Activated T-cell treated with anti-CD3 and anti-CD28 coated beads for 24 hours (primary cell): ENCODE measurements around the gene ABHD16A.

ENCODE experiments used
- DNase-seq: peaks from one replicate; pipeline ENCODE4 v3.0.0-alpha.2; 2020; ENCODE audit warnings: low read depth

ABHD16A gene

DNA sequence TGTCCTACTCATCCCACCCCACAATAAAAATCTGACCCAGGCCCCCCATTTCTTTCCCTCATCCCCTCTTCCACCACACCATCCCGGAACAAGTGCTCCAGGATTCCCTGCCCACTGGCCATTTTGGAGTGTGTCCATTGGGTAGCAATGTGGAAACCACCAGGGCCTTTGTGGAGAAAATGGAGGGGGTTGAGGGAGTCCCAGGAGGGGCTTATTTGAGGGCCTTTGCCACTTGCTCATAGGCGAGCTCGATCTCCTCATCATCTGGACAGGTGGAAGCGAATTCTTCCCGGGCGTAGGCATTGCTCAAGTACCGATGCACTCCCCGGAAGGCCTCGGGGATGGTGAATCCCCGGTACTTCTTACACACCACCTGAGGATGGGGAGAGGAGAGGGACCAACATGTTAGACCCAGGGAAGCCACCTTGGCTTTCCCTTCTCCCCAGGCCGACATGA is 27.5 kb upstream of the ABHD16A start:
- no peak for DNase-seq

GRCh38 chr6:31729979-31730630 is 27.0 kb upstream of the ABHD16A start:
- peak; percentile 48 for DNase-seq

- peak; percentile 66 for DNase-seq
Observed at GRCh38 chr6:31729515-31729978, 26.4 kb upstream of the ABHD16A start.

DNA sequence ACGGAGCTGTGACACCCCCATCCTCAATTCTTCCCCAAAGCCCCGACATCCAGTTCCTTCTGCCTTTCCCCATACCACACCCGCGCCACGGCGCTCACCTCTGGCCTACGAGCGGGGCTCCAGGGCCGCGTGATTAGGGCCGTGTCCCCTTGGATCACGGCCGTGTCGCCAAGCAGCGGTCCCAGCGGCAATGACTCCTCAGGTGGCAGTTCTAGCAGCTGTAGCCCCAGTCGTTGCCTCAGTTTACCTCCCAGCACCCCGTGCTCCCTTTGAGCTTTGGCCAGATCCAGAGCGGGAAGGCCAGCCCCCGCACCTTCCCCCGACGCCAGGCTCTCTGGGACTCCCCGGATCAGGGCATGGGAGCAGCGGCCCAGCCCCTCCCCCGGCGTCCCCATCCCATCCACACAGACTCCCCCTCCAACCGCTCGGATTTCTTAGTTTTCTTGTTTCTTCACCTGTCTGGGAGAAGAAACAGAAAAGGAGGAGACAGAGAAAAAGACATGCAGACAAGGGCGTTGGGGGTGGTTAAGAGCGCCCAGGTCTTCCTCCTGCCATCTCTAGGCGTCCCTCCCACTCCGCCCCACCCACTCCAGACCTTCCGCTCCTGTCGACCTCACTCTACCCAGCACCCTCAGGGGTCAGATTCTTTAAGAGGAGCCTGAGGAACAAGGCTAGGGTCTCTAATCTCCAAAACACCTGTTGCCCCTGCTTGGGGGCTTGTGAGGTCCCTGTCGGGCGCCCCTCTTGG is 25.8 kb upstream of the ABHD16A start, which contains the start of gene DDAH2:
Gene DDAH2 (minus strand): TSS at position 533 of the 748 bp plus-strand sequence. CDS start 138 bp downstream, at position 395.
- no peak for DNase-seq

DNA sequence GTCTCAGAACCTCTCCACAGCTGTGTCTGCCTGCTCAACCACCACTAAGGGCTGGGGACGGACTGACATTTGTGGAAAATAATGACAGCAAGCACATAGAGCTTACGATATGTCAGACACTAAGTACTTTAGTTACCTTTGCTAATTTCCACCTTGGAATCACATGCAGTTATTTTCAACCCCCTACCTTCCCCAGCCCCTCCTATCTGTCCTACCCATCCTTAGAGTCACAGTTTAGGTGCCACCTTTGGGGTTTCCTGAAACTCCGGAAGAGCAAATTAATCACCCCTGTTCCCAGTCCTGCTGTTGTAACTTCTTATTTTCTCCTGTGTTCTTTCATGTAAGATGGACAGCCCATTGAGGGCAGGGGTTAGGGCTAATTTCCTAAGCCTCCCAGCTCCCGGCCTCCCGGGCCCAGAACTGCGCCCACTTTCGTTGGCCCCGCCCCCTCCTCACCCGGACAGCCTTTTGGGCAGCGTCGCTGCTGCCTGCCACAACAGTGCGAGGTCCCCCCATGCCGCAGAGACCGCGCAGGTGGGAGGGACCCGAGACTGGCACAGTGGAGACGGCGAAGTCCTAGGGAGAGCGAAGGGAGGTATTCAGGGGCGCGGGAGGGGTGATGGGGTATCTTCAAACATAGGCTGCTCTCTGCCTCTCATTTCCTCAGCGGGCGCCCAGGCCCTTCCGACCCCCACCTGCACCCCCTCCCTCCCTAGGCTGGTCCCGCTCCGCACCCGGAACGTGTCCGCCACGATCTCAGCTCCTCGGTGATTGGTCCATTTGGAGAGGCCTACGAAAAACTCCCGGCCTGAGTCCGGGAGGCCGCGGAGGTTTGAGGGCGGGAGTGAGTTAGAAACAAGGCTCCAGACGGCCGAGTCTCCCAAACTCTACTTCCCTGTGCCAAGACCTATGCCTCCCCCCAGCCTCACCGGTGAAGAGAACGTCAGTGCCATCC is 24.9 kb upstream of the ABHD16A start:
- no peak for DNase-seq

- no peak for DNase-seq
Observed at GRCh38 chr6:31727034-31727716, 24.1 kb upstream of the ABHD16A start.

DNA sequence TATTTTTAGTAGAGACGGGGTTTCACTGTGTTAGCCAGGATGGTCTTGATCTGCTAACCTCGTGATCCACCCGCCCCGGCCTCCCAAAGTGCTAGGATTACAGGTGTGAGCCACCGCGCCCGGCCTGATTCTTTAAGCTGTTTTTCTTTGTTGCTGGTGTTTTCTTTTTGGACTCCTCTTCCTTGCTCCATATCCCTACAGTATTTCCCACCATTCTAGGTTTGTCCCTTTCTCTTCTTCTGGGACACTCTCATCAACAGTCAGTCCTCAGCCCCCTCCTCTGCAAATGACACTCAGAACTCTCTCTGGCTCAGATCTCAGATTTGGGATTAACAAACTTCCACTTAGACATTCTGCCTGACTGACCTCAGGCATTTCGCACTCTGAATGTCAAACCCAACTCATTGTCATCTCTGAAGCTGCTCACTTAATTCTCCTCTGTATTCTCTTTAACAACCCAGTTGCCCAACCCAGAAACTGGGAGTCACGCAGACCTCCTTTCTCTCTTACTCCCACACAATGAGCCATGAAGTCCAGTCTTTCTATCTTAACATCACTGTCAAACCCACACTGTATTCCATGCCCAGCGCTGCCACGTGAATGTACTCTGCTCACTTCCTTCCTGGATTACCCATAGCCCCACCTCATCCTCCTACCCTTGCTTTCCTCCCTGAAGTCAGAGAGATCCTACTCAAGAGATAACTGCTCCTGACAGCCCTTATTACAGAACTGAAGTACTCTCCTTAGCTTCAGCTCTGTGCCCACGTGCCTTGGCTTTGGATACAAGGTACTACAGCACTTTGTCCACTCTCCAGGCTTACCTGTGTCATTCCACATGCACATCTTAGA is 22.6 kb upstream of the ABHD16A start:
- no peak for DNase-seq

- DNase-seq = no peak
Observed at GRCh38 chr6:31723980-31724691, 21.0 kb upstream of the ABHD16A start.

DNA sequence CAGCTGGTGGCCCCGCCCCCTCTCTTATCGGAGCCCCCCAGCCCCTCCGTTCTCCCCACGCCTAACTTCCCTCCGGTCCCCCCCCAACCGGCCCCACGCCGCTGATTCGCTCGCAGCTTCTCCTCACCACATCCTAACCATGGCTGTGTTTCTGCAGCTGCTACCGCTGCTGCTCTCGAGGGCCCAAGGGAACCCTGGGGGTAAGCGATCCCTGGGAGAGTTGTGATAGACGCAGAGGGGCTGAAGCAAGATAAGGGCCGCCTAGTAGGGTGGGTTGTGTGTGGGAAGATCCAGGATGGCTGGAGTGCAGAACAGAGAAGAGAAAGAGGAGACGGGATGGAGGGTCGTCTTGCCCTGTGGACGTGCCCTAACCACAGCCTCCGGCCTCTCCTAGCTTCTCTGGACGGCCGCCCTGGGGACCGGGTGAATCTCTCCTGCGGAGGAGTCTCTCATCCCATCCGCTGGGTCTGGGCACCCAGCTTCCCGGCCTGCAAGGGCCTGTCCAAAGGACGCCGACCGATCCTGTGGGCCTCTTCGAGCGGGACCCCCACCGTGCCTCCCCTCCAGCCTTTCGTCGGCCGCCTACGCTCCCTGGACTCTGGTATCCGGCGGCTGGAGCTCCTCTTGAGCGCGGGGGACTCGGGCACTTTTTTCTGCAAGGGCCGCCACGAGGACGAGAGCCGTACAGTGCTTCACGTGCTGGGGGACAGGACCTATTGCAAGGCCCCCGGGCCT is 20.3 kb upstream of the ABHD16A start, which contains the start of gene MPIG6B:
Gene MPIG6B (plus strand): TSS at position 129 of the 735 bp plus-strand sequence. CDS start 11 bp downstream, at position 140.
- DNase-seq = no peak

- no peak for DNase-seq
Observed at GRCh38 chr6:31722173-31722572, 19.0 kb upstream of the ABHD16A start.

GRCh38 chr6:31721351-31722020 is 18.4 kb upstream of the ABHD16A start, which contains the start of gene LY6G6C:
Gene LY6G6C (minus strand): TSS chr6:31721746. CDS start chr6:31721679, 67 bp downstream.
- DNase-seq = no peak

DNA sequence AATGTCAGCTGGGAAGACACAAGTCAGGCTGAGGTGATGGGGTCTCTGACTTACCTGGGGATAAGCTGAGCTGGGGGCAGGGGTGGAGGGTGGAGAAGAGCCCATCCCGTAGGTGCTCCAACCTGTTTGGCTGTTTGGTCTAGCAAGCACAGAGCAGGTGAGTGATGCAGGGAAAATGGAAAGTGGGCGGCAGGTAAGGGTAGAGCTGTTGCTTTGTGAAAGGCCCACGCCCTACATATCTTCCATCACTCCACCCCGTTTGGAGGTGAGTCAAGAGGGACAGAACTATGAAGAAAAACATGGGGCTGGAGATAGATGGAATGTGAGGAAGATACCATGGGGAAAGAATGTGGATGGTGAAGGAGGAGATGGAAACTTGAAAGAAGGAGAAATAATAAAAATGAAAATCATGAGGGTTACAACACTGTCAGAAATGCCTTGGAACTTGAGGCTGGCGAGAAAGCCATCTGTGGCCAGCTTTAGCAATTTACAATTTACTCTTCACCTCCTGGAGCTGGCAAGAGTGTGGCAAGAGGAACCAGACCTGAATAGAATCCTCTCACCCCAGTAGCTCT is 17.2 kb upstream of the ABHD16A start:
- no peak for DNase-seq

- no peak for DNase-seq
Observed at GRCh38 chr6:31719001-31719400, 15.9 kb upstream of the ABHD16A start.

DNA sequence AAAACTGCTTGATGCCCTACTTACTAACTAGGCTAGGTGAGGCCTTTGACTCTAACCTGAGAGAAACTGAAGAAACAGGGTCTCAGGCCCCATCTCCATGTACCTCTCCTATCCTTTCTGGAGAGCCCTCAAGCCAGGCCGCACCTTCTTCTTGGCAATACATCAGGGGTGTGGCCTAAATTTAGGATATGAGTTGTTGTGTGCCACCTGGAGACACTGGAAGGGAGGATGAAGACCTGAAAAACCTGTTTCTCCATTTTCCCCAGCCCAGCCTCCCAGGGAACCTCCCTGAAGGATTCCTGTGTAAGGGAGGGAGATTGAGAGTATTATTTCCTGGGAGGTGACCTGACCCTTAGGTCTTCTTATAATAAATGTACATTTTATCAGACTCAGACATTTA is 15.1 kb upstream of the ABHD16A start:
- no peak for DNase-seq

DNA sequence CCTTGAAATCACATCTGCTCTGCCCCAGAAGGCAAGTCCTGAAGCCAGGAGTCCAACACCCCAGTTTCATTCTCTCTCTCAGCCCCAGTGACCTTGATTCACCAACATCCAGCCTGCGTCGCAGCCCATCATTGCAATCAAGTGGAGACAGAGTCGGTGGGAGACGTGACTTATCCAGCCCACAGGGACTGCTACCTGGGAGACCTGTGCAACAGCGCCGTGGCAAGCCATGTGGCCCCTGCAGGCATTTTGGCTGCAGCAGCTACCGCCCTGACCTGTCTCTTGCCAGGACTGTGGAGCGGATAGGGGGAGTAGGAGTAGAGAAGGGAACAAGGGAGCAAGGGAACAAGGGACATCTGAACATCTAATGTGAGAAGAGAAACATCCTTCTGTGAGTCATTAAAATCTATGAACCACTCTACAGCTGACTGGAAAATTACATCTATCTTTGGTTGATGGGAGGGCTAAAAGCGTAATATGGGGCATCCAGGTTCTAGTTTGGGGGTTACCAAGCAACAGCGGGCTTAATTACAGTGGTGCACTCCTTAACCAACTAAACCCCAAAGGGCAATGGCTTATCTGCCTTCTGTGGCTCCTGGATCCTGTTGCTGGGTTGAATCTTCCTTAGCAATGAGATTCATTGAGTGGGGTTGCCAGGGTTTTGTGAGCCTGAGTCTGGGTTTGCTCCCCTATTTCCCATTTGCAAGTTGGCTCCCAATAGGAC is 14.5 kb upstream of the ABHD16A start:
- no peak for DNase-seq

GRCh38 chr6:31715022-31715958 is 12.2 kb upstream of the ABHD16A start, which contains the start of gene LY6G6D:
Gene LY6G6D (plus strand): TSS chr6:31715348. CDS start chr6:31715356, 8 bp downstream.
- no peak for DNase-seq
